ENCODE results near the gene MTUS2.

MTUS2 gene

GRCh38 chr13:29465741-29466293, 645.7 kb downstream of the MTUS2 start:
- H3F3A ChIP-seq (ENCODE audit: insufficient read depth) = no peaks in the 10 kb centered on the region
- no peak overlapping the region for H3K27ac ChIP-seq (ENCODE audit: low read depth, low read length)
- H3K4me2 ChIP-seq (ENCODE audit: low read depth, low read length, poor library complexity, severe bottlenecking) = no peak overlapping the region
- no peaks in the 10 kb centered on the region for H4K20me1 ChIP-seq (ENCODE audit: low read depth, low read length)
- no peak overlapping the region for H2AFZ ChIP-seq (ENCODE audit: low read depth, low read length, severe bottlenecking)
- H3K36me3 ChIP-seq (ENCODE audit: low read length) = no peaks in the 10 kb centered on the region
- H3K4me3 ChIP-seq (ENCODE audit: insufficient read depth, low read length, poor library complexity, severe bottlenecking) = no peak overlapping the region
- no peak overlapping the region for H3K9ac ChIP-seq (ENCODE audit: low read length)
- H3K27me3 ChIP-seq (ENCODE audit: low read length) = no peaks in the 10 kb centered on the region
- TF ChIP-seq EZH2phosphoT487 (conservative IDR thresholded peaks at IDR 0.05; ENCODE audit: low read length) (no peak), CTCF (IDR thresholded peaks at IDR 0.05; ENCODE audit: insufficient read depth, low read length, poor library complexity, severe bottlenecking) (no peak)
- H3K9me2 ChIP-seq (replicated peaks; ENCODE audit: insufficient read depth, low read length) = no peaks in the 10 kb centered on the region
- no peaks in the 10 kb centered on the region for H3K9me3 ChIP-seq (ENCODE audit: insufficient read depth, low read length)
- H3K79me2 ChIP-seq (ENCODE audit: insufficient read depth, low read length) = no peaks in the 10 kb centered on the region

- Histone ChIP-seq H3K27me3 (ENCODE audit: low read length) (no peaks in the 10 kb centered on the region), H3K36me3 (ENCODE audit: low read length) (no peaks in the 10 kb centered on the region), H2AFZ (ENCODE audit: low read depth, low read length, severe bottlenecking) (no peak overlapping the region), H3K4me2 (ENCODE audit: low read depth, low read length, poor library complexity, severe bottlenecking) (no peak overlapping the region), H3F3A (ENCODE audit: insufficient read depth) (no peaks in the 10 kb centered on the region), H4K20me1 (ENCODE audit: low read depth, low read length) (no peaks in the 10 kb centered on the region), H3K9me2 (replicated peaks; ENCODE audit: insufficient read depth, low read length) (no peaks in the 10 kb centered on the region), H3K27ac (ENCODE audit: low read depth, low read length) (no peak overlapping the region), H3K79me2 (ENCODE audit: insufficient read depth, low read length) (no peaks in the 10 kb centered on the region), H3K9ac (ENCODE audit: low read length) (no peak overlapping the region), H3K4me3 (ENCODE audit: insufficient read depth, low read length, poor library complexity, severe bottlenecking) (no peak overlapping the region), H3K9me3 (ENCODE audit: insufficient read depth, low read length) (no peaks in the 10 kb centered on the region)
- TF ChIP-seq CTCF (IDR thresholded peaks at IDR 0.05; ENCODE audit: insufficient read depth, low read length, poor library complexity, severe bottlenecking) = no peak
Measured at GRCh38 chr13:29471551-29471950, 651.4 kb downstream of the MTUS2 start.

GRCh38 chr13:29472332-29472961, 652.3 kb downstream of the MTUS2 start:
- Histone ChIP-seq H3K9me2 (replicated peaks; ENCODE audit: insufficient read depth, low read length) (no peaks in the 10 kb centered on the region), H3K9me3 (ENCODE audit: insufficient read depth, low read length) (no peaks in the 10 kb centered on the region), H3F3A (ENCODE audit: insufficient read depth) (no peaks in the 10 kb centered on the region), H3K79me2 (ENCODE audit: insufficient read depth, low read length) (no peaks in the 10 kb centered on the region), H3K9ac (ENCODE audit: low read length) (no peak overlapping the region), H3K4me2 (ENCODE audit: low read depth, low read length, poor library complexity, severe bottlenecking) (no peak overlapping the region), H3K27ac (ENCODE audit: low read depth, low read length) (no peak overlapping the region), H3K36me3 (ENCODE audit: low read length) (no peaks in the 10 kb centered on the region), H3K4me3 (ENCODE audit: insufficient read depth, low read length, poor library complexity, severe bottlenecking) (no peak overlapping the region), H2AFZ (ENCODE audit: low read depth, low read length, severe bottlenecking) (no peak overlapping the region), H4K20me1 (ENCODE audit: low read depth, low read length) (no peaks in the 10 kb centered on the region), H3K27me3 (ENCODE audit: low read length) (no peaks in the 10 kb centered on the region)
- no peak for TF ChIP-seq EZH2phosphoT487 (conservative IDR thresholded peaks at IDR 0.05; ENCODE audit: low read length)
- TF ChIP-seq CTCF (IDR thresholded peaks at IDR 0.05; ENCODE audit: insufficient read depth, low read length, poor library complexity, severe bottlenecking) = peak; percentile 97

Data from SU-DHL-6 (cell line).